ENCODE results near the gene TMEM87B.

DNA sequence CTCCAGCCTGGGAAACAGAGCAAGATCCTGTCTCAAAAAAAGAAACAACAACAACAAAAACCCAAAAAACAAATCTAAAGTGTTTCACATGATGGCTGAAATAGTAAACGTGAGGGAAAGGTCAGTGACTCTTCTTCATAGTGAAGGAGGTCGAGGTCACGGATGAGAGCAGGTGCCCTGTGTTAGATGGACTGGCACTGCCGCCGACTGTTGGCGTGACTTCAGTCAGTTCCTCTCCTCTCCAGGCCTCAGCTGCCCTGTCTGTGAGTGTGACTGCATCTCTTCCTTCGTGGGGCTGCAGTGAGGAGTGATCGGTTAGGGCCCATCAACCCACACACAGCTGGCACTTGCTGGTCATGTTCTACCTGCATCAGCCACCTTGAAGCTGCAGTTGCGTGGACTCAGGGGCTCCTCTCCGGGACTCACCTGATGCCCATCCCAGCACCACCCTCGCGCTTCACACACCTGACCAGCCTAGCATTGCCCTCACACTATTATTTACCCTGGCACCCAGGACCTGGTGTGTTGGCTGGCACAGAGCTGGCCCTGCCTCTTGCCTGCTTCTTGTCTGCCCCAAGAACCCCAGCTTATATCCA lies 30.1 kb upstream of the TMEM87B start:
- TF ChIP-seq POLR2A (IDR thresholded peaks at IDR 0.05; ENCODE audit: low read length) (no peak), GATA1 (IDR thresholded peaks at IDR 0.05; ENCODE audit: low read depth, low read length) (no peak)
